GM12892 (cell line): Measurements from ENCODE around the gene CDK2AP2.

Experiments used
- POLR2A ChIP-seq: IDR thresholded peaks from 2 replicates; pipeline ENCODE4 v1.6.1; 2011; ENCODE audit warnings: low read depth, low read length, control low read depth
- POLR2AphosphoS5 ChIP-seq: IDR thresholded peaks from 2 replicates; pipeline ENCODE4 v1.6.1; 2011; ENCODE audit warnings: low read depth, low read length, control low read depth
- TAF1 ChIP-seq: IDR thresholded peaks from 2 replicates; pipeline ENCODE4 v1.6.1; 2011; ENCODE audit warnings: low read depth, mild to moderate bottlenecking, control low read depth, low read length, borderline replicate concordance

- TF ChIP-seq POLR2AphosphoS5 (no peak), POLR2A (no peak), TAF1 (no peak)
These were observed 14.4 kb upstream of the CDK2AP2 start for GRCh38 chr11:67522338-67522737.
